ENCODE data around the gene DDC. TPM values are rescaled to one million over a fixed set of nuclear protein-coding genes. Genes with fewer than 3 reads are reported as not detected.
A peak's percentile ranks its signal among the peaks of the same experiment; 100 is the strongest.

Gene DDC
- total and polyA plus RNA-seq, 2 donors (not counting 1 experiment from before 2014, with no cell fraction given): not detected

DNA sequence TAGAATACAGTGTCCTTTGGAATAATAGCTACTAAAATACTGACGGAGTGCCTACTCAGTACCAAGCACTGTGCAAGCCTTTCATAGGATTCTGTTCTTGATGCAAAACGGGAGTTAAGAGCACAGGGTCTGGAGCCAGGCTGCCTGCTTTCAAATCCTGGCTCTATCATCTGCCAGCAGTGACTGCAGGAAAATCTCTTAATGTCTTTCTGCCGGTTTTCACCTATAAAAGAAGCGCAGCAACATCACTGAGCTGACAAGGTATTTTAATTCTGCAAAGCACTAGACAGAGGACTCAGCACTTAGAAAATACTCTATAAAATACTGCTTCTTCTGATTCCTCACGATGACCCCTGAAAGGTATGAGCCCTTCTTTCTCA is 115.7 kb downstream of the DDC start:
- Mint-ChIP-seq H3K4me1 (peaks cover 25% of the 10 kb centered on the region), H3K9me3 (ENCODE audit: insufficient read depth) (no peaks in the 10 kb centered on the region), H3K4me3 (peak overlapping the region; percentile 94), H3K27me3 (peaks cover 3% of the 10 kb centered on the region), H3K27ac (peak overlapping the region; percentile 94)
- H3K79me2 ChIP-seq (ENCODE audit: control insufficient read depth, insufficient read depth, low read length): peaks cover 4% of the 10 kb centered on the region
- WGBS (ENCODE audit: insufficient coverage): 20% methylated on average over 5 of the region's 5 CpGs
- POLR2A ChIA-PET: no interaction called here
- no peak for ATAC-seq (ENCODE audit: low read depth)
- H3K27ac ChIP-seq (ENCODE audit: low read length in 2 of 2): peak overlapping the region; percentile 52 to 85
- H3K4me1 ChIP-seq (ENCODE audit: control insufficient read depth in 2 of 2, insufficient read depth in 2 of 2, low read length in 2 of 2): peaks cover 17 to 19% of the 10 kb centered on the region in 2 donors
- no peaks in the 10 kb centered on the region for H4K20me1 ChIP-seq (ENCODE audit: control insufficient read depth, insufficient read depth, low read length, poor library complexity, severe bottlenecking)
- no peaks in the 10 kb centered on the region for H3K27me3 ChIP-seq (replicated peaks in 1 of 4; ENCODE audit: control extremely low read depth in 1 of 4, control insufficient read depth in 3 of 4, insufficient read depth in 4 of 4, low read length in 3 of 4)
- H3K9me3 ChIP-seq (ENCODE audit: control extremely low read depth in 1 of 3, control insufficient read depth in 2 of 3, insufficient read depth in 1 of 3, low read length in 2 of 3): no peaks in the 10 kb centered on the region
- no peak for DNase-seq
- TF ChIP-seq, protein P1, sequence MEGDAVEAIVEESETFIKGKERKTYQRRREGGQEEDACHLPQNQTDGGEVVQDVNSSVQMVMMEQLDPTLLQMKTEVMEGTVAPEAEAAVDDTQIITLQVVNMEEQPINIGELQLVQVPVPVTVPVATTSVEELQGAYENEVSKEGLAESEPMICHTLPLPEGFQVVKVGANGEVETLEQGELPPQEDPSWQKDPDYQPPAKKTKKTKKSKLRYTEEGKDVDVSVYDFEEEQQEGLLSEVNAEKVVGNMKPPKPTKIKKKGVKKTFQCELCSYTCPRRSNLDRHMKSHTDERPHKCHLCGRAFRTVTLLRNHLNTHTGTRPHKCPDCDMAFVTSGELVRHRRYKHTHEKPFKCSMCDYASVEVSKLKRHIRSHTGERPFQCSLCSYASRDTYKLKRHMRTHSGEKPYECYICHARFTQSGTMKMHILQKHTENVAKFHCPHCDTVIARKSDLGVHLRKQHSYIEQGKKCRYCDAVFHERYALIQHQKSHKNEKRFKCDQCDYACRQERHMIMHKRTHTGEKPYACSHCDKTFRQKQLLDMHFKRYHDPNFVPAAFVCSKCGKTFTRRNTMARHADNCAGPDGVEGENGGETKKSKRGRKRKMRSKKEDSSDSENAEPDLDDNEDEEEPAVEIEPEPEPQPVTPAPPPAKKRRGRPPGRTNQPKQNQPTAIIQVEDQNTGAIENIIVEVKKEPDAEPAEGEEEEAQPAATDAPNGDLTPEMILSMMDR (IDR thresholded peaks at IDR 0.05): no peak
- TF ChIP-seq EZH2 (IDR thresholded peaks at IDR 0.05; ENCODE audit: borderline replicate concordance, insufficient read depth, low read depth, low read length, poor library complexity, severe bottlenecking): no peak
- intact Hi-C loops (cut with micrococcal nuclease): loop anchor here (2.0 kb wide), 1 partner anchor 33 kb away; no protein-coding TSS in a partner anchor
- CTCF ChIA-PET: interaction anchor here (0.8 to 1.3 kb wide), 3 partner anchors 82 to 244 kb away, joined by 3 read pairs; no protein-coding TSS in a partner anchor
- H3K36me3 ChIP-seq (replicated peaks in 1 of 2; ENCODE audit: control extremely low read depth in 1 of 2, control insufficient read depth in 1 of 2, extremely low read depth in 1 of 2, insufficient read depth in 2 of 2, low read length in 1 of 2): peaks cover 0 to 21% of the 10 kb centered on the region in 2 experiments
- H3K4me2 ChIP-seq (replicated peaks; ENCODE audit: low read depth, low read length, poor library complexity, severe bottlenecking): peak overlapping the region; percentile 90
- H2AFZ ChIP-seq (ENCODE audit: insufficient read depth, low read depth, low read length, poor library complexity, severe bottlenecking): peak overlapping the region; percentile 92
- peak overlapping the region; percentile 82 for H3K9ac ChIP-seq (ENCODE audit: low read length)
- H3K4me3 ChIP-seq (ENCODE audit: control extremely low read depth in 1 of 5, extremely low read depth in 1 of 5, insufficient read depth in 1 of 5, low read depth in 2 of 5, low read length in 4 of 5): peak overlapping the region; percentile 9 to 88 (median 73)

DNA sequence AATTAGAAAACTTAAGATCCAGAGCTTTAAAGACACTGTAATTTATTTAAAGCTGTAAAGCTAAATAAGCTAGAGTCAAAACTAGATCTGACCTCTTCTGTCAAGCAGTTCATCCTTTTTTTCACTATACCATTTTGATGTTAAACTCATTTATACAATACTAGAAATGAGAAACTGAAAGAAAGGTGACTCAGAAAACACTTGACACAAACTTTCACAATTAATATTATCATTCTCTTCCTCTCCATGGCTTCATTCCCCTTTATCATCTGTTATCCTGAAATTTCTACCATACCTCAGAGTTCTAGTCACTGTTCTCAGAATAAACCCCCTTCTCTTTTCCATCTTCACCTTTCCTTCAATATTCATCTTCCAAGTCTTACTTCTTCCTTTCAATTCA is 116.4 kb downstream of the DDC start:
- no peaks in the 10 kb centered on the region for H3K27me3 ChIP-seq (replicated peaks in 1 of 4; ENCODE audit: control extremely low read depth in 1 of 4, control insufficient read depth in 3 of 4, insufficient read depth in 4 of 4, low read length in 3 of 4)
- DNase-seq (no peak), ATAC-seq (ENCODE audit: low read depth) (no peak)
- peak overlapping the region in 1 of 2 donors; percentile 85 for H3K27ac ChIP-seq (ENCODE audit: low read length in 2 of 2)
- CTCF ChIA-PET: interaction anchor here (0.8 kb wide), 1 partner anchor 243 kb away, joined by 3 read pairs; no protein-coding TSS in a partner anchor
- peaks cover 3% of the 10 kb centered on the region for H3K27me3 Mint-ChIP-seq
- intact Hi-C loops (cut with micrococcal nuclease): loop anchor here (2.0 kb wide), 1 partner anchor 32 kb away; no protein-coding TSS in a partner anchor
- peak overlapping the region; percentile 90 for H3K4me2 ChIP-seq (replicated peaks; ENCODE audit: low read depth, low read length, poor library complexity, severe bottlenecking)
- peaks cover 0 to 23% of the 10 kb centered on the region in 2 experiments for H3K36me3 ChIP-seq (replicated peaks in 1 of 2; ENCODE audit: control extremely low read depth in 1 of 2, control insufficient read depth in 1 of 2, extremely low read depth in 1 of 2, insufficient read depth in 2 of 2, low read length in 1 of 2)
- peaks cover 17 to 19% of the 10 kb centered on the region in 2 donors for H3K4me1 ChIP-seq (ENCODE audit: control insufficient read depth in 2 of 2, insufficient read depth in 2 of 2, low read length in 2 of 2)
- no peaks in the 10 kb centered on the region for H3K9me3 Mint-ChIP-seq (ENCODE audit: insufficient read depth)
- H4K20me1 ChIP-seq (ENCODE audit: control insufficient read depth, insufficient read depth, low read length, poor library complexity, severe bottlenecking): no peaks in the 10 kb centered on the region
- no peaks in the 10 kb centered on the region for H3K9me3 ChIP-seq (ENCODE audit: control extremely low read depth in 1 of 3, control insufficient read depth in 2 of 3, insufficient read depth in 1 of 3, low read length in 2 of 3)
- H3K4me3 ChIP-seq (ENCODE audit: control extremely low read depth in 1 of 5, extremely low read depth in 1 of 5, insufficient read depth in 1 of 5, low read depth in 2 of 5, low read length in 4 of 5): no peak overlapping the region
- H3K9ac ChIP-seq (ENCODE audit: low read length): no peak overlapping the region
- no peak for TF ChIP-seq EZH2 (IDR thresholded peaks at IDR 0.05; ENCODE audit: borderline replicate concordance, insufficient read depth, low read depth, low read length, poor library complexity, severe bottlenecking)
- TF ChIP-seq, protein P1 (IDR thresholded peaks at IDR 0.05): no peak
- H3K4me1 Mint-ChIP-seq: peaks cover 25% of the 10 kb centered on the region
- no peak overlapping the region for H2AFZ ChIP-seq (ENCODE audit: insufficient read depth, low read depth, low read length, poor library complexity, severe bottlenecking)
- POLR2A ChIA-PET: no interaction called here
- no peak overlapping the region for H3K27ac Mint-ChIP-seq
- H3K4me3 Mint-ChIP-seq: peak overlapping the region; percentile 94
- peaks cover 7% of the 10 kb centered on the region for H3K79me2 ChIP-seq (ENCODE audit: control insufficient read depth, insufficient read depth, low read length)
